Panc1 (cell line): ENCODE results near the gene DAGLA. TPM values are rescaled to one million over a fixed set of nuclear protein-coding genes. Genes with fewer than 3 reads are reported as not detected.

Source experiments
- ATAC-seq: fragments of 200-7000 bp; cut with Tn5 transposase; 2 replicates; pipeline ENCODE4 v1.9.1; 2020; ENCODE audit warnings: mild to moderate bottlenecking, moderate library complexity
- BruUV-seq: library from RNA; stranded (reverse); fragments of 400-500 nt; replicated peaks from 2 replicates; lab custom pipeline; 2021; lab: Mats Ljungman, UMichigan
- CTCF ChIA-PET: fragments of 300-600 bp; sonication (Branson Sonifier 250); formaldehyde crosslinking; loops from one replicate; lab custom pipeline; 2022; ENCODE audit warnings: antibody characterized with exemption; lab: Charles Lee
- POLR2A ChIA-PET: fragments of 300-600 bp; sonication (Branson Sonifier 250); formaldehyde crosslinking; loops from one replicate; lab custom pipeline; 2022; ENCODE audit warnings: antibody characterized with exemption; lab: Charles Lee
- DNase-seq: peaks from one replicate; pipeline ENCODE4 v3.0.0-alpha.2; 2010; ENCODE audit warnings: low read depth, low spot score
- H3K27ac ChIP-seq: 2 replicates; pipeline ENCODE4 v1.5.1; 2011; ENCODE audit warnings: mild to moderate bottlenecking, low read length, inconsistent platforms
- H3K27me3 ChIP-seq: fragments of 200-500 bp; sonication (Bioruptor generic); 2 replicates; pipeline ENCODE4 v1.6.0; 2014; ENCODE audit warnings: low read length, inconsistent platforms; ENCODE audit not compliant: control insufficient read depth, insufficient read depth
- H3K36me3 ChIP-seq: fragments of 200-500 bp; sonication (Bioruptor generic); 2 replicates; pipeline ENCODE4 v1.5.1; 2014; ENCODE audit warnings: inconsistent platforms, mild to moderate bottlenecking, low read length, moderate library complexity; ENCODE audit not compliant: control insufficient read depth, insufficient read depth
- H3K4me1 ChIP-seq: 2 replicates; pipeline ENCODE4 v1.5.1; 2011; ENCODE audit warnings: inconsistent platforms, mild to moderate bottlenecking, low read length, moderate library complexity; ENCODE audit not compliant: control insufficient read depth, insufficient read depth
- H3K4me3 ChIP-seq, 2 experiments: 2 replicates each; pipeline ENCODE4 v1.5.1; 2011 to 2012; ENCODE audit warnings: low read depth in 2 of 2, low read length in 2 of 2, mild to moderate bottlenecking in 2 of 2, inconsistent platforms in 1 of 2, moderate library complexity in 1 of 2
- H3K9me3 ChIP-seq: fragments of 200-500 bp; sonication (Bioruptor generic); 2 replicates; pipeline ENCODE4 v1.5.1; 2014; ENCODE audit warnings: low read depth, mild to moderate bottlenecking, inconsistent platforms, low read length, moderate library complexity; ENCODE audit not compliant: control insufficient read depth, insufficient read depth
- POLR2AphosphoS5 ChIP-seq: IDR thresholded peaks from 2 replicates; pipeline ENCODE4 v1.6.1; 2012; ENCODE audit warnings: mild to moderate bottlenecking, low read depth, low read length, moderate library complexity
- SIN3A ChIP-seq: IDR thresholded peaks from 2 replicates; pipeline ENCODE4 v1.6.1; 2012; ENCODE audit warnings: low read depth, mild to moderate bottlenecking, low read length, moderate library complexity, borderline replicate concordance; ENCODE audit not compliant: insufficient read depth
- TCF7L2 ChIP-seq: IDR thresholded peaks from 2 replicates; pipeline ENCODE4 v1.6.1; 2011; ENCODE audit warnings: mild to moderate bottlenecking, low read depth, low read length, inconsistent platforms
- in situ Hi-C: cut with HindIII; loops from 2 replicates; pipeline ENCODE4 v1.10.0; 2016; ENCODE audit warnings: low sequenced_read_pairs, low pct_unique_long_range_greater_than_20kb
- intact Hi-C: fragments of 100-400 bp; cut with micrococcal nuclease; formaldehyde crosslinking; loops from one replicate; pipeline ENCODE4 v1.10.0; 2022; ENCODE audit not compliant: unreplicated experiment
- total RNA-seq: library from RNA; stranded (reverse); gene quantifications from one replicate; pipeline ENCODE4 v1.2.1, GENCODE V29; 2021; ENCODE audit not compliant: unreplicated experiment
- TF ChIP-seq, protein P1 (sequence below): fragments of 450-650 bp; IDR thresholded peaks from 2 replicates; pipeline ENCODE4 v1.5.1; 2017; ENCODE audit warnings: mild to moderate bottlenecking
- TF ChIP-seq, protein P2 (sequence below), 2 experiments: IDR thresholded peaks; 2 replicates each; pipeline ENCODE4 v1.6.1; 2011 to 2012; ENCODE audit warnings: low read depth in 2 of 2, control low read depth in 1 of 2, low read length in 1 of 2, mild to moderate bottlenecking in 1 of 2, moderate library complexity in 1 of 2; ENCODE audit not compliant: insufficient read depth in 1 of 2

The DAGLA gene
- total RNA-seq, 1 experiment from 2014 or later = 6.4 TPM

DNA sequence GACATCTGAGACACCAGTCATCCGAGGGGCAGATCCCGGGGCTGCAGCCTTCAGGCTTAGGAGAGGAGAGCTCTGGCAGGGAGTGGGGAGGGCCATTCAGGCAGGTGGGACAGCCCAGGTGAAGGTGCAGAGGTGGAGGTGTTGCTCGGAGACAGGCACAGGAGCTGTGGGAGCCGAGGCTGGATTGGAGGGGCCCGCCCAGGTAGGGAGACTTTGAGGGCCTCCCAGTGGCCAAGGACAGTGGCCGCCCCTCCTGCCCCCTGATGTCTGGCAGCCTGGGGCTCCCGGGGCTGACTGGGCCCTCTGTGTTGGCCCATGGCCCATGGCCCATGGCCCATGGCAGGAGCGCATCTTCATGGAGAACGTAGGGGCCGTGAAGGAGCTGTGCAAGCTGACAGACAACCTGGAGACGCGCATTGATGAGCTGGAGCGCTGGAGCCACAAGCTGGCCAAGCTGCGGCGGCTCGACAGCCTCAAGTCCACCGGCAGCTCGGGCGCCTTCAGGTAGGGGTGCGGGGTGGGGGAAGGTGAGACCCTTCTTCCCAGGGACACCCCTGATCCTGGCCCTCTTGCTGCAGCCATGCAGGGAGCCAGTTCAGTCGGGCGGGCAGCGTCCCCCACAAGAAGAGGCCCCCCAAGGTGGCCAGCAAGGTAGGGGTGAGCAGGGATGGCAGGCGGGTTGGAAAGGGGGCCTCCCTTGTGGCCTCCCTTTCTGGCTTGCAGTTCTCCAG lies 98.9 kb downstream of the DAGLA start:
- no peaks in the 10 kb centered on the region for H3K9me3 ChIP-seq
- intact Hi-C loops = no loop called here
- no TSS peak for BruUV-seq
- ChIA-PET POLR2A (no interaction called here), CTCF (interaction anchor here (0.8 kb wide), 1 partner anchor 35 kb away, joined by 3 read pairs; no protein-coding TSS in a partner anchor)
- TF ChIP-seq, protein P1, sequence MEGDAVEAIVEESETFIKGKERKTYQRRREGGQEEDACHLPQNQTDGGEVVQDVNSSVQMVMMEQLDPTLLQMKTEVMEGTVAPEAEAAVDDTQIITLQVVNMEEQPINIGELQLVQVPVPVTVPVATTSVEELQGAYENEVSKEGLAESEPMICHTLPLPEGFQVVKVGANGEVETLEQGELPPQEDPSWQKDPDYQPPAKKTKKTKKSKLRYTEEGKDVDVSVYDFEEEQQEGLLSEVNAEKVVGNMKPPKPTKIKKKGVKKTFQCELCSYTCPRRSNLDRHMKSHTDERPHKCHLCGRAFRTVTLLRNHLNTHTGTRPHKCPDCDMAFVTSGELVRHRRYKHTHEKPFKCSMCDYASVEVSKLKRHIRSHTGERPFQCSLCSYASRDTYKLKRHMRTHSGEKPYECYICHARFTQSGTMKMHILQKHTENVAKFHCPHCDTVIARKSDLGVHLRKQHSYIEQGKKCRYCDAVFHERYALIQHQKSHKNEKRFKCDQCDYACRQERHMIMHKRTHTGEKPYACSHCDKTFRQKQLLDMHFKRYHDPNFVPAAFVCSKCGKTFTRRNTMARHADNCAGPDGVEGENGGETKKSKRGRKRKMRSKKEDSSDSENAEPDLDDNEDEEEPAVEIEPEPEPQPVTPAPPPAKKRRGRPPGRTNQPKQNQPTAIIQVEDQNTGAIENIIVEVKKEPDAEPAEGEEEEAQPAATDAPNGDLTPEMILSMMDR = no peak
- TF ChIP-seq SIN3A = no peak
- TF ChIP-seq TCF7L2 = no peak
- TF ChIP-seq POLR2AphosphoS5 = no peak
- TF ChIP-seq, protein P2, sequence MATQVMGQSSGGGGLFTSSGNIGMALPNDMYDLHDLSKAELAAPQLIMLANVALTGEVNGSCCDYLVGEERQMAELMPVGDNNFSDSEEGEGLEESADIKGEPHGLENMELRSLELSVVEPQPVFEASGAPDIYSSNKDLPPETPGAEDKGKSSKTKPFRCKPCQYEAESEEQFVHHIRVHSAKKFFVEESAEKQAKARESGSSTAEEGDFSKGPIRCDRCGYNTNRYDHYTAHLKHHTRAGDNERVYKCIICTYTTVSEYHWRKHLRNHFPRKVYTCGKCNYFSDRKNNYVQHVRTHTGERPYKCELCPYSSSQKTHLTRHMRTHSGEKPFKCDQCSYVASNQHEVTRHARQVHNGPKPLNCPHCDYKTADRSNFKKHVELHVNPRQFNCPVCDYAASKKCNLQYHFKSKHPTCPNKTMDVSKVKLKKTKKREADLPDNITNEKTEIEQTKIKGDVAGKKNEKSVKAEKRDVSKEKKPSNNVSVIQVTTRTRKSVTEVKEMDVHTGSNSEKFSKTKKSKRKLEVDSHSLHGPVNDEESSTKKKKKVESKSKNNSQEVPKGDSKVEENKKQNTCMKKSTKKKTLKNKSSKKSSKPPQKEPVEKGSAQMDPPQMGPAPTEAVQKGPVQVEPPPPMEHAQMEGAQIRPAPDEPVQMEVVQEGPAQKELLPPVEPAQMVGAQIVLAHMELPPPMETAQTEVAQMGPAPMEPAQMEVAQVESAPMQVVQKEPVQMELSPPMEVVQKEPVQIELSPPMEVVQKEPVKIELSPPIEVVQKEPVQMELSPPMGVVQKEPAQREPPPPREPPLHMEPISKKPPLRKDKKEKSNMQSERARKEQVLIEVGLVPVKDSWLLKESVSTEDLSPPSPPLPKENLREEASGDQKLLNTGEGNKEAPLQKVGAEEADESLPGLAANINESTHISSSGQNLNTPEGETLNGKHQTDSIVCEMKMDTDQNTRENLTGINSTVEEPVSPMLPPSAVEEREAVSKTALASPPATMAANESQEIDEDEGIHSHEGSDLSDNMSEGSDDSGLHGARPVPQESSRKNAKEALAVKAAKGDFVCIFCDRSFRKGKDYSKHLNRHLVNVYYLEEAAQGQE (IDR thresholded peaks at IDR 0.05; ENCODE audit: insufficient read depth in 1 of 2, low read depth in 2 of 2, low read length in 1 of 2) = no peak
- no peak for DNase-seq
- in situ Hi-C loops = no loop called here
- no peaks in the 10 kb centered on the region for H3K36me3 ChIP-seq
- H3K4me3 ChIP-seq = no peak overlapping the region
- no peak for ATAC-seq
- no peak overlapping the region for H3K27ac ChIP-seq
- no peaks in the 10 kb centered on the region for H3K4me1 ChIP-seq
- H3K27me3 ChIP-seq = no peaks in the 10 kb centered on the region

DNA sequence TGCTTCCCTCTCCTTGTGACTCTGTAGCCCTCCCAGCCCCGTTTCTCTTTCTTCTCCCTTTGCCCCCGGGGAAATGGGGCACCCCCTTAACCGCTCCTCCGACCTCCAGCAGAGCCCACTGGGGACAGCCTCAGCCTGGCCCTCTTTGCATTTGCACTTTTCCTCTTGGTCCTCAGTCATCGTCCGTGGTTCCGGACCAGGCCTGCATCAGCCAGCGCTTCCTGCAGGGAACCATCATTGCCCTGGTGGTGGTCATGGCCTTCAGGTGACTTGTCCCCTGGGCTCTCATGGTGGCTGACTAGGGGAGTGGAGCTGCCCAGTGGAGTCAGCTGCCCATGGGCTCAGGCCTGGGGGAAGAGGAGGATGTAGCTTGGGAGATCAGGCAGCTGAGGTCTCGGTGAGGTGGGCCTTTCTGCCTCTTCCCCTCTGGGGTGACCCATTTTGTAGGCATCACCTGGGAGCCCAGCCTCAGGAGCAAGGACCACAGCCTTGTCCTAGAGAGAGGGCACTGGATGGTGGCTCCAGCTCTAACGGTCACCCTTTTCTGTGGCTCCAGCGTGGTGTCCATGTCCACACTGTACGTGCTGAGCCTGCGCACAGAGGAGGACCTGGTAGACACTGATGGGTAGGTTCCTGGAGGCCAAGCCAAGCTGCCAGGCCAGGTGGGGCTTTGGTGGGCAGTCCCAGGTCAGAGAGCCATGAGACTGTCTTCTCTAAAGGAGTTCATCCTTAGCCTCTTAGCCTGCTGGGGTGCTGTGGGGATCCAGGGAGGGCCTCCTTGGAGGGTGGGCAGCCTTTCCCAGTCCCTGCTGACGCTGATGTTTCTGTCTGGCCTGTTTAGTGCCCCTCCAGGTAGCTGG lies 99.7 kb downstream of the DAGLA start:
- H3K9me3 ChIP-seq = no peaks in the 10 kb centered on the region
- CTCF ChIA-PET = no interaction called here
- no peak for ATAC-seq
- H3K27me3 ChIP-seq = no peaks in the 10 kb centered on the region
- no peaks in the 10 kb centered on the region for H3K36me3 ChIP-seq
- intact Hi-C loops = no loop called here
- H3K27ac ChIP-seq = no peak overlapping the region
- no peak overlapping the region for H3K4me3 ChIP-seq
- TF ChIP-seq TCF7L2 (no peak), SIN3A (no peak), POLR2AphosphoS5 (no peak)
- TF ChIP-seq, protein P1 = no peak
- TF ChIP-seq, protein P2 (IDR thresholded peaks at IDR 0.05; ENCODE audit: insufficient read depth in 1 of 2, low read depth in 2 of 2, low read length in 1 of 2) = no peak
- POLR2A ChIA-PET = interaction anchor here (0.6 kb wide), 1 partner anchor 35 kb away, joined by 3 read pairs; no protein-coding TSS in a partner anchor
- DNase-seq = no peak
- H3K4me1 ChIP-seq = no peaks in the 10 kb centered on the region
- BruUV-seq = no TSS peak
- in situ Hi-C loops = no loop called here
